Measurements from ENCODE around the gene LRRC58.
A peak's percentile ranks its signal among the peaks of the same experiment; 100 is the strongest.

Gene LRRC58

GRCh38 chr3:120348065-120348990 lies 826 bp downstream of the LRRC58 start:
- Histone ChIP-seq H2AFZ (peak overlapping the region; percentile 95), H3K4me3 (ENCODE audit: low read depth, low read length) (peak overlapping the region; percentile 57), H3K9ac (peak overlapping the region; percentile 64), H3K27ac (peak overlapping the region; percentile 83), H3K36me3 (ENCODE audit: control insufficient read depth, insufficient read depth, low read length) (no peaks in the 10 kb centered on the region), H3K9me3 (ENCODE audit: control insufficient read depth, low read length) (no peaks in the 10 kb centered on the region), H3K4me2 (ENCODE audit: low read length) (peak overlapping the region; percentile 54), H3K27me3 (ENCODE audit: control insufficient read depth, insufficient read depth, low read length) (no peaks in the 10 kb centered on the region), H3K4me1 (peaks cover 3% of the 10 kb centered on the region), H3K79me2 (peaks cover 12% of the 10 kb centered on the region)
- TF ChIP-seq CTCF (IDR thresholded peaks at IDR 0.05) = no peak

- peaks cover 20% of the 10 kb centered on the region for H3K79me2 ChIP-seq
- peaks cover 3% of the 10 kb centered on the region for H3K4me1 ChIP-seq
- H3K27ac ChIP-seq = no peak overlapping the region
- TF ChIP-seq CTCF (IDR thresholded peaks at IDR 0.05) = no peak
- no peaks in the 10 kb centered on the region for H3K27me3 ChIP-seq (ENCODE audit: control insufficient read depth, insufficient read depth, low read length)
- no peaks in the 10 kb centered on the region for H3K36me3 ChIP-seq (ENCODE audit: control insufficient read depth, insufficient read depth, low read length)
- H2AFZ ChIP-seq = no peak overlapping the region
- H3K9me3 ChIP-seq (ENCODE audit: control insufficient read depth, low read length) = peaks cover under 1% of the 10 kb centered on the region
- H3K9ac ChIP-seq = no peak overlapping the region
- no peak overlapping the region for H3K4me3 ChIP-seq (ENCODE audit: low read depth, low read length)
- H3K4me2 ChIP-seq (ENCODE audit: low read length) = no peak overlapping the region
These were observed 4.8 kb downstream of the LRRC58 start for GRCh38 chr3:120344349-120344748.

- H3K9me3 ChIP-seq (ENCODE audit: control insufficient read depth, low read length) = peaks cover 3% of the 10 kb centered on the region
- TF ChIP-seq CTCF (IDR thresholded peaks at IDR 0.05) = no peak
- H3K4me2 ChIP-seq (ENCODE audit: low read length) = no peak overlapping the region
- H3K36me3 ChIP-seq (ENCODE audit: control insufficient read depth, insufficient read depth, low read length) = no peaks in the 10 kb centered on the region
- H3K27ac ChIP-seq = no peak overlapping the region
- H3K4me1 ChIP-seq = no peaks in the 10 kb centered on the region
- H2AFZ ChIP-seq = no peak overlapping the region
- H3K27me3 ChIP-seq (ENCODE audit: control insufficient read depth, insufficient read depth, low read length) = no peaks in the 10 kb centered on the region
- H3K4me3 ChIP-seq (ENCODE audit: low read depth, low read length) = no peak overlapping the region
- no peak overlapping the region for H3K9ac ChIP-seq
- peaks cover 15% of the 10 kb centered on the region for H3K79me2 ChIP-seq
These were observed 7.4 kb downstream of the LRRC58 start for GRCh38 chr3:120341658-120342346.

GRCh38 chr3:120339362-120339761 lies 9.8 kb downstream of the LRRC58 start:
- Histone ChIP-seq H3K27ac (no peak overlapping the region), H3K4me3 (ENCODE audit: low read depth, low read length) (no peak overlapping the region), H3K4me1 (no peaks in the 10 kb centered on the region), H3K79me2 (peaks cover 8% of the 10 kb centered on the region), H3K9me3 (ENCODE audit: control insufficient read depth, low read length) (peaks cover 3% of the 10 kb centered on the region), H2AFZ (no peak overlapping the region), H3K27me3 (ENCODE audit: control insufficient read depth, insufficient read depth, low read length) (no peaks in the 10 kb centered on the region), H3K9ac (no peak overlapping the region), H3K4me2 (ENCODE audit: low read length) (no peak overlapping the region), H3K36me3 (ENCODE audit: control insufficient read depth, insufficient read depth, low read length) (no peaks in the 10 kb centered on the region)
- no peak for TF ChIP-seq CTCF (IDR thresholded peaks at IDR 0.05)
